NCI-H1092 (cell line): Measurements from ENCODE around the gene GPX6.
"Not testable (repeated sequence)": the region's sequence is repeated elsewhere in the genome, so short reads cannot be mapped to it uniquely, and the experiment has no call there.

Experiments
- DNase-seq: peaks from one replicate; lab custom pipeline; 2025; lab: John Stamatoyannopoulos, UW

The GPX6 gene

GRCh38 chr6:28523241-28523622 is 7.6 kb upstream of the GPX6 start:
- no peak for DNase-seq

- DNase-seq, result no peak
These were observed 7.1 kb upstream of the GPX6 start for GRCh38 chr6:28522594-28523240.

DNA sequence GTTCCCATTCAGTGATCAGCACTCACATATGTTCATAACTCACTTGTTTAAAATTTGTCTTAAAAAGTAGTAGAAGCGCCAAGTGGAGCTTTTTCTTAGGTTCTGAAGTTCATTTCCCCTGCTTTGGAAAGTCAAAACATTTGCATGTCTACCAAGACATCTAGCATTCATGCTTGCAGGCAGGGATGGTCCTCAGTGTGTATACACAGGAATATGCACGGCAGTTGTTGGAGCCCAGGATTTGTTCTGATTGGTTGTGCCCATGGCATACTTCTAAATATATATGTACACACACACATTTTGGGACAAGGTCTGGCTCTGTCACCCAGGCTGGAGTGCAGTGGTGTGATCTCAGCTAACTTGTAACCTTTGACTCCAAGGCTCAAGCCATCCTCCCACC is 2.4 kb upstream of the GPX6 start:
- no peak for DNase-seq

DNA sequence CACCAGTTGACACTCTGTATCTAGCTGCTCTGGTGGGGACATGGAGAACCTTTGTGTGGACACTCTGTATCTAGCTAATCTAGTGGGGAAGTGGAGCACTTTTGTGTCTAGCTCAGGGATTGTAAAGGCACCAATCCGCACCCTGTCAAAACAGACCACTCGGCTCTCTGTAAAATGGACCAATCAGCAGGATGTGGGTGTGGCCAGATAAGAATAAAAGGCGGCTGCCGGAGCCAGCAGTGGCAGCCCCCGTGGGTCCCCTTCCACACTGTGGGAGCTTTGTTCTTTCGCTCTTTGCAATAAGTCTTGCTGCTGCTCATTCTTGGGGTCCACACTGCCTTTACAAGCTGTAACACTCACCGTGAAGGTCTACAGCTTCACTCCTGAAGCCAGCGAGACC is 3.2 kb downstream of the GPX6 start:
- not testable (repeated sequence) for DNase-seq

DNA sequence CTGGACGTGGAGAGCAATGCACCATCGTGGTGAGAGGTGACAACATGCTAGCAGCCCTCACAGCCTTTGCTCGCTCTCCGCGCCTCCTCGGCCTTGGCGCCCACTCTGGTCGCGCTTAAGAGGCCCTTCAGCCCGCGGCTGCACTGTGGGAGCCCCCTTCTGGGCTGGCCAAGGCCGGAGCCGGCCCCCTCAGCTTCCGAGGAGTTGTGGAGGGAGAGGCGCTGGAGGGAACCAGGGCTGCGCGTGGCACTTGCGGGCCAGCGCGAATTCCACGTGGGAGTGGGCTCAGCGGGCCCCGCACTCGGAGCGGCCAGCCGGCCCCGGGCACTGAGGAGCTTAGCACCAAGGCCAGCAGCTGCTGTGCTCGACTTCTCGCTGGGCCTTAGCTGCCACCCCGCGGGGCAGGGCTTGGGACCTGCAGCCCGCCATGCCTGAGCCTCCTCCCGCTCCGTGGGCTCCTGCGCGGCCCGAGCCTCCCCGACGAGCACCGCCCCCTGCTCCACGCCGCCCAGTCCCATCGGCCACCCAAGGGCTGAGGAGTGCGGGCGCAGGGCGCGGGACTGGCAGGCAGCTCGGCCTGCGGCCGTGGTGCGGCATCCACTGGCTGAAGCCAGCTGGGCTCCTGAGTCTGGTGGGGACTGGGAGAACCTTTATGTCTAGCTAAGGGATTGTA is 3.8 kb downstream of the GPX6 start:
- no peak for DNase-seq

DNA sequence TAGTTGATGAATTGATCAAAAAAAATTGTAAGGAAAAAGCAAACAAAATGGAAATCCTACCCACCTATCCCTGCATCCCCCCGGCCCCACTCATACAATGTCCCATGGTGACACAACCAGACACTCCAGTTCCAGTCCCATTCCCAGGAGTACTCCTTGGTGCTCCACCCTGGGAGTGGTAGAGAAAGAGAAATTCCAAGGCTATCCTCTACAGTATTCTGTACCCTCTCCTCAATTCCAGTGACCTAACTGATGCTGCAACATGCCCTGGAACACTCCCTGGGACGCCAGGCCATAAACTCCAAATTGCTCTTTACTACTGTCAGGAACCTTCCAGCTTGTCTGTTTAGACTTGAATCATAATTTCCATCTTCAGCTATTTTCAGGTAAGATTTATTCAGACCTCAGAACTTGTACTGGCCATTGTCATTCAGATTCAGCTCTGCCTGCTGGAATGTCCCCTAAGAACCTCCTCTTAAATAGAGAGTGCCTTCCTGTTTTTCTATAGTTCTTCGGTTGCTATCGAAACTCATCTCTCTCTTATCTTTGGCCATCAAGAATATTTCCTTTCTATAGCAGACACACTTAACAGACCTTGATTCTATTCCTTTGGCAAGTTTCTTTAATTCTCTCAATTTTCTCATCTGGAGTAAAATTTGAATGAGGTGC is 8.7 kb downstream of the GPX6 start:
- DNase-seq, result no peak

DNA sequence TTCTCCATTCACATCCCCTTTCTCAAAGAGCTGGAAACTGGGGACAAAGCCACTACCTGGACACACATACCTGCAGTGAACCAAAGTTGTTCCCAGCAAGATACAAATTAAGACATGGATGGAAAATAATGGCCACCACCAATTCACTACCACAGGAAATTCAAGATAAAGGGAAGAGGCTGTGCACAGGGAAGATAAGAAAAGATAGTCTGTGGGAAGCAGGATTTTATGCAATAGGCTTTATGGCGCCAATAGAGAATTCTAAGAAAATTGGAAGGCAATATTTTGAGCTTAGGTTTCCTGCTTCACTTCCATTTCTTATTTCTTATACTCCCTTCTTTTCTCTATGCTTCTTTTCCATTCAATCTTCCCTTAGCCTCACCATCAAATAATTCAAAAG is 9.9 kb downstream of the GPX6 start:
- DNase-seq, result no peak

- not testable (repeated sequence) for DNase-seq
These were observed 12.8 kb downstream of the GPX6 start for GRCh38 chr6:28502709-28503305.

DNA sequence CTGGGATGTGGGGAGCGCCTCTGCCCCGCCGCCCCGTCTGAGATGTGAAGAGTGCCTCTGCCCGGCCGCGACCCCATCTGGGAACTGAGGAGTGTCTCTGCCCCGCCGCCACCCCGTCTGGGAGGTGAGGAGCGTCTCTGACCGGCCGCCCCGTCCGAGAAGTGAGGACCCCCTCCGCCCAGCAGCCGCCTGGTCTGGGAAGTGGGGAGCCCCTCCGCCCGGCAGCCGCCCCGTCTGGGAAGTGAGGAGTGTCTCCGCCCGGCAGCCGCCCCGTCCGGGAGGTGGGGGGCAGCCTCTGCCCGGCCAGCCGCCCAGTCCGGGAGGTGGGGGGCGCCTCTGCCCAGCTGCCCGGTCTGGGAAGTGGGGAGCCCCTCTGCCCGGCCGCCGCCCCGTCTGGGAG is 13.5 kb downstream of the GPX6 start:
- DNase-seq, result not testable (repeated sequence)

- no peak for DNase-seq
These were observed 14.3 kb downstream of the GPX6 start for GRCh38 chr6:28501259-28501658.

- no peak for DNase-seq
These were observed 17.7 kb downstream of the GPX6 start for GRCh38 chr6:28497893-28498292.

GRCh38 chr6:28497306-28497705 is 18.3 kb downstream of the GPX6 start:
- no peak for DNase-seq

GRCh38 chr6:28496099-28496779 is 19.4 kb downstream of the GPX6 start:
- peak; percentile 0 for DNase-seq

- no peak for DNase-seq
These were observed 23.6 kb downstream of the GPX6 start for GRCh38 chr6:28491984-28492317.

DNA sequence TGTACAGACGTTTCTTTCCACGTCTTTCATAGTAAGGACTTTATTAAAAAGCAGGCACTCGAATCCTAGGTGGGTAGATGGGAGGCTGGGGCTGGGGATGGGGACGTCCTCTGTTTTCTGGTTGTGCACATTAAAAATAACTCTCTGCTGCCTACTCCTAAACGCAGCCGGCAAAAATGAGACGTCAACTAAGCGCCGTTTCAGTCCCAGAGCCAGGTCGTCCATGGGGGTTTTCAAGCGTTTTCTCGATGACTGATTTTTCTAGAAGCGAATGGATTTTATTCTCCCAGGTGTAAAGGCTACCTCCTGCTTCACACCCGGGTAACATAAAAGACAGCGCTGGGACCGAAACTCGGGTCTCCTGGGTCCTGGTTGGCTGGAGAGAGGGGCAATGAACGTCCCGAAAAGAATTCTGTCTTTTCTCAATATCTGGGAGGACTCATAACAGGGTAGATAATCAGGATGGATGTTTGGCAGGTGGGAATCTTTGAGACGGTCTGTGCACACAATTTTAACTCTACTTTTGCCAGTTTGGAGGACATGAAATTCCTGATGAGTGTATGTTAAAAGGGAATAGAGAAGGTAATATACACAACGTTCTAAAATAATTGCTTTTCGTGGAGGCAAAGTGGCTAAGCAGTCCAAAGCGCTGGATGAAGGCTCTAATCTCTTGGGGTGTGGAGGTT is 25.2 kb downstream of the GPX6 start:
- no peak for DNase-seq

DNA sequence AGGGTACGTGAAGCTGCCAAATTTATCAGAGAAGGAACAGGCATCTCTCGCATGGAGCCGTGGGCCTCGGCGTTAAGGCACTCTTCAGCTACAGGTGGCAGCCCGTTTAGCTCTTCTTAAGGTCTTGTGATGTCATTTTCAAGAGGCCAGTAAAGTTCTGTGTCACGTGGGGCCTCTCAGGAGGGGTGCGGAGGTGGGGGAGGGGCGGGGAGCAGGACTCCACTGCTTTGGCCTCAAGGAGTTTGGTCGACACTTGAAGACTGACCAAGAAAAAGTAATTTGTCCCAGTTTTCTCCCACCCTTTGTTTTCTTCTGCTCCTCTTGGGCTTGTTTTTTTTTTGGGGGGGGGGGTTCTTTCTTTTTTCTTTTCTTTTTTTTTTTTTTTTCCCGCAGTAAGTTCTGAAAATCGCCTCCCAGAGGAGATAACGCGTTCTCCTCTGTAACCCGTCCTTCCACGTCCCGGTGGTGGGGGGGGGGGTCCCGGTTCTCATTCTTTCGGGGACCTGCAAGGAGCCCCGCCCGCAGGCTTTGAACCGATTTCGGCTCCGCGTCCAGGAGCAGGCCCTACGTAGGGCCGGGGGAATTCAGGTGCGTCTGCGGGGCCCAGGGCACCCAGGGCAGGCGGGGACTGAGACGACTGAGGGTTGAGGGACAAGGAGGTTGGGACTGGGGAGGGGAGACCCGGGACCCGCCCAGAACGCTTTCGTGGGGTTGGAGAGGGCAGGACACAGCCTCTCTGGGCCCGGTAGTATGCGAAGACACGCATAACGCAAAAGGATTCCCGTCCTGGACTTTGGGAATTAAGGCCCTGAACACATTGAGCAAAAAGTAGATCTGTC is 26.0 kb downstream of the GPX6 start:
- no peak for DNase-seq

DNA sequence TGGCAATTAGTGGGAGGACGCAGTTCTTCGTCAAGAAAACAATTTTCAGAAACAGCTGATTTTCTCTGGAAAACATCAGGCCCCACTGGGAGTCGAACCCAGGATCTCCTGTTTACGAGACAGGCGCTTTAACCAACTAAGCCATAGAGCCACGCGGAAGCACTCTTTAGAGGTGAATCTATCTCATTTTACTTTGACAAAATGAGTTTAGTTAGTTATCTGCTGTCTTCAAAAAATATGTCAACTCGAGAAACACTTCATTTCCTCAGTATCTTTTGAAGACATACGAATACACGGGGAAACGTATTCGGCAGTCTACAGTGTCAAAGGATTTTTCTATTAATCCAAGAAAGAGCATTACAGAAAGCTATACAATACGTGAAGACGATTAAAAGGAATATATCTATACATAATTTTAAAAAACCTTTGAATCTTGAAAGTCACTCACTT is 26.7 kb downstream of the GPX6 start:
- no peak for DNase-seq

- no peak for DNase-seq
These were observed 28.4 kb downstream of the GPX6 start for GRCh38 chr6:28486988-28487742.

- DNase-seq, result no peak
These were observed 29.1 kb downstream of the GPX6 start for GRCh38 chr6:28486533-28486932.

DNA sequence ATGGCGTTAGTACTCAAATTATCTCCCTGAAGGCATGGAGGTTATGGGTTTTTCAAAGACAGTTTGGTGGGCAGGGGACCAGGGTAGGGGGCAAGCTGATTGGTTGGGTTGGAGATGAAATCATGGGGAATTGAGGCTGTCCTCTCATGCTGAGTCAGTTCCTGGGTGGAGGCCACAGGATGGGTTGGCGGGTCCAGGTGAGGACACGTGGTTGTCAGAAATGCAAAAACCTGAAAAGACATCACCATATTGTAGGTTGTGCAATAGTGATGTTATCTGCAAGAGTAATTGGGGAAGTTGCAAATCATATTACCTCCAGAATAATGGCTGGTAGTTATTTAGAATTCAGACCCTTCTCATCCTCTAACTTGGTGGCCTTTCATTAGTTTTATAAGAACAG is 30.1 kb downstream of the GPX6 start:
- no peak for DNase-seq
